Stimulated activated effector memory CD8-positive, alpha-beta T cell treated with anti-CD3 and anti-CD28 coated beads, Interleukin-12 subunit alpha, Interleukin-12 subunit beta, amount 100 ng/mL, for 72 hours (primary cell): Measurements from ENCODE around the gene CYB561D1.

ENCODE experiments used
- ATAC-seq: fragments of 150-1000 bp; cut with Tn5 transposase; 2 replicates; pipeline ENCODE4 v1.10.0; 2021
- DNase-seq, 2 donors: peaks; one replicate each; pipeline ENCODE4 v3.0.0; 2021 to 2022; ENCODE audit warnings: low spot score in 2 of 2
- H3K27ac Mint-ChIP-seq: one replicate; pipeline ENCODE4 v1.8.0; 2022; ENCODE audit warnings: mild to moderate bottlenecking, mixed read lengths
- H3K36me3 Mint-ChIP-seq: one replicate; pipeline ENCODE4 v1.8.0; 2022; ENCODE audit warnings: mild to moderate bottlenecking, mixed read lengths
- H3K4me1 Mint-ChIP-seq: one replicate; pipeline ENCODE4 v1.8.0; 2022; ENCODE audit warnings: mixed read lengths
- H3K4me3 Mint-ChIP-seq: one replicate; pipeline ENCODE4 v1.8.0; 2022; ENCODE audit warnings: mild to moderate bottlenecking, mixed read lengths
- H3K9me3 Mint-ChIP-seq: one replicate; pipeline ENCODE4 v1.8.0; 2022; ENCODE audit warnings: mixed read lengths

CYB561D1 gene

GRCh38 chr1:109488696-109489095 lies 5.2 kb upstream of the CYB561D1 start:
- Mint-ChIP-seq H3K9me3 (no peaks in the 10 kb centered on the region), H3K4me3 (no peak overlapping the region), H3K36me3 (peaks cover 44% of the 10 kb centered on the region), H3K27ac (peak overlapping the region; percentile 63), H3K4me1 (peaks cover 30% of the 10 kb centered on the region)
- ATAC-seq (no peak), DNase-seq (no peak)

GRCh38 chr1:109490029-109490933 lies 3.6 kb upstream of the CYB561D1 start:
- DNase-seq = peak; percentile 61 to 86
- H3K27ac Mint-ChIP-seq = no peak overlapping the region
- H3K4me3 Mint-ChIP-seq = no peak overlapping the region
- peaks cover 29% of the 10 kb centered on the region for H3K4me1 Mint-ChIP-seq
- H3K9me3 Mint-ChIP-seq = no peaks in the 10 kb centered on the region
- ATAC-seq = peak; percentile 38
- H3K36me3 Mint-ChIP-seq = peaks cover 39% of the 10 kb centered on the region

DNA sequence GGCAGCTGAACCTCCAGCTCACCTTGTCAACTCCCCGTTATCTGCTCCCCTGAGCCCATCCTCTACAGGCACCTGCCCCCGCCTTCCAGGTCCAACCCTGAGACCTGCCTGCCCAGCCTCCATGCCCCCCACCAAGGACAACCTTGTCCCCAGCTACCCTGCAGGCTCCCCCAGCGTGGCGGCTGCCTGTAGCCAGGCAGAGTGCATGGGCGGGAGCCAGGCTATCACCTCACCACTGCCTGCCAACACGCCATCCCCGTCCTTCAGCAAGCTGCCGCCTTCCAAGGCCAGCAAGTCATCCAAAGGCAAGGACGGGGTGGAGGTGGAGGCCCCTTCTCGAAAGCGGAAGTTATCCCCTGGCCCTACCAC lies 3.0 kb upstream of the CYB561D1 start:
- H3K36me3 Mint-ChIP-seq = peaks cover 39% of the 10 kb centered on the region
- H3K4me3 Mint-ChIP-seq = no peak overlapping the region

DNA sequence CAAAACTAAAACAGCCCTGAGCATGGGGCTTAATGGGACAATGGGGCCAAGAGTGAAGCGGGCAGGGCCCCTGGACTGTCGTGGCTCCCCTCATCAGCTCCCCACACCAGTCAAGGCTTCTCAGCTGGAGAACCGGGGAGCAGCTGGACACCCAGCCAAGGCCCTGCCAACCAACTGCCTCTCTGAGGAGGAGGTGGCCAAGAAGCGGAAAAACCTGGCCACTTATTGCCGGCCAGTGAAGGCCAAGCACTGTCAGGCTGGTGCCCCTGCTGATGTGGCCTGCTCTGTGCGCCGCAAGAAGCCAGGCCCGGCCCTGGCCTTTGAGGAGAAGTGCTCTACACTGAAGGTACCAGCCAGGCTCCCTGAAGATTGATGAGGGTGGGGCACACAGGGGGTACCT lies 2.5 kb upstream of the CYB561D1 start:
- no peak for DNase-seq
- no peak for ATAC-seq
- H3K36me3 Mint-ChIP-seq = peaks cover 41% of the 10 kb centered on the region
- H3K4me1 Mint-ChIP-seq = peaks cover 30% of the 10 kb centered on the region
- no peak overlapping the region for H3K4me3 Mint-ChIP-seq
- peak overlapping the region; percentile 37 for H3K27ac Mint-ChIP-seq
- no peaks in the 10 kb centered on the region for H3K9me3 Mint-ChIP-seq

More for the DNA sequence above, 3.0 kb upstream of the CYB561D1 start:
- no peak for DNase-seq
- peaks cover 29% of the 10 kb centered on the region for H3K4me1 Mint-ChIP-seq
- no peak overlapping the region for H3K27ac Mint-ChIP-seq
- no peaks in the 10 kb centered on the region for H3K9me3 Mint-ChIP-seq
- no peak for ATAC-seq

DNA sequence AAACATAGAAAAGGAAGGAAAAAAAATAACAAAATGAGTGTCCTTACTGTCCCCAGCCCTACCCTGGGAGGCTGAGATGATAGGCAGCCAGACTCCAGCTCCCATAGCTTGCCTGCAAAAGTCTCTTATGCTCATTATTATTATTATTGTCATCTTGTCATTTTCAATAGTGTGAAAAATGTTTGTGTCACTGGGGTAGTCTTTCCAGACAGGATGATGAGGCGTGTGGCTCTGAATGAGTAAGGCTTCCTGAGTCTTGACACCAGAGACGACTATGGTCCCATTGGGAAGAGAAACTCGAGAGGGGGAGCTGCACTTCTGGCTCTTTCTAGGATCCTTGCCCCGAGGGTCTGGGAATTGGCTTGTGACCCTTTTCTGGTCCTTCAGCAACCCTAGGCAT lies 1.1 kb upstream of the CYB561D1 start:
- DNase-seq = no peak
- ATAC-seq = no peak
- H3K4me3 Mint-ChIP-seq = no peak overlapping the region
- H3K27ac Mint-ChIP-seq = peak overlapping the region; percentile 17
- H3K4me1 Mint-ChIP-seq = peaks cover 36% of the 10 kb centered on the region
- H3K9me3 Mint-ChIP-seq = no peaks in the 10 kb centered on the region
- H3K36me3 Mint-ChIP-seq = peaks cover 35% of the 10 kb centered on the region

GRCh38 chr1:109493227-109493626 lies 667 bp upstream of the CYB561D1 start:
- no peak overlapping the region for H3K27ac Mint-ChIP-seq
- peaks cover 30% of the 10 kb centered on the region for H3K36me3 Mint-ChIP-seq
- no peak for ATAC-seq
- peaks cover 36% of the 10 kb centered on the region for H3K4me1 Mint-ChIP-seq
- H3K9me3 Mint-ChIP-seq = no peaks in the 10 kb centered on the region
- H3K4me3 Mint-ChIP-seq = peak overlapping the region; percentile 97
- no peak for DNase-seq

- H3K4me3 Mint-ChIP-seq = peak overlapping the region; percentile 97
- no peak for ATAC-seq
- peaks cover 36% of the 10 kb centered on the region for H3K36me3 Mint-ChIP-seq
- H3K4me1 Mint-ChIP-seq = peaks cover 52% of the 10 kb centered on the region
- H3K27ac Mint-ChIP-seq = peak overlapping the region; percentile 87
- no peaks in the 10 kb centered on the region for H3K9me3 Mint-ChIP-seq
- no peak for DNase-seq
Measured at GRCh38 chr1:109495738-109496137, 1.8 kb downstream of the CYB561D1 start.

- Mint-ChIP-seq H3K4me1 (peaks cover 71% of the 10 kb centered on the region), H3K36me3 (peaks cover 42% of the 10 kb centered on the region), H3K9me3 (no peaks in the 10 kb centered on the region), H3K27ac (peak overlapping the region; percentile 76), H3K4me3 (no peak overlapping the region)
- no peak for DNase-seq
- ATAC-seq = no peak
Measured at GRCh38 chr1:109497449-109498160, 3.7 kb downstream of the CYB561D1 start.

GRCh38 chr1:109498161-109498801 lies 4.4 kb downstream of the CYB561D1 start:
- Mint-ChIP-seq H3K27ac (peak overlapping the region; percentile 76), H3K36me3 (peaks cover 42% of the 10 kb centered on the region), H3K4me1 (peaks cover 75% of the 10 kb centered on the region), H3K4me3 (no peak overlapping the region), H3K9me3 (no peaks in the 10 kb centered on the region)
- no peak for ATAC-seq
- DNase-seq = no peak

GRCh38 chr1:109499081-109499480 lies 5.2 kb downstream of the CYB561D1 start:
- Mint-ChIP-seq H3K4me1 (peaks cover 77% of the 10 kb centered on the region), H3K4me3 (no peak overlapping the region), H3K36me3 (peaks cover 39% of the 10 kb centered on the region), H3K9me3 (no peaks in the 10 kb centered on the region), H3K27ac (peak overlapping the region; percentile 83)
- ATAC-seq = no peak
- no peak for DNase-seq

GRCh38 chr1:109499661-109500536 lies 6.0 kb downstream of the CYB561D1 start:
- H3K27ac Mint-ChIP-seq = peak overlapping the region; percentile 83
- peaks cover 79% of the 10 kb centered on the region for H3K4me1 Mint-ChIP-seq
- H3K36me3 Mint-ChIP-seq = peaks cover 34% of the 10 kb centered on the region
- H3K9me3 Mint-ChIP-seq = no peaks in the 10 kb centered on the region
- DNase-seq (no peak), ATAC-seq (peak; percentile 43)
- H3K4me3 Mint-ChIP-seq = no peak overlapping the region

DNA sequence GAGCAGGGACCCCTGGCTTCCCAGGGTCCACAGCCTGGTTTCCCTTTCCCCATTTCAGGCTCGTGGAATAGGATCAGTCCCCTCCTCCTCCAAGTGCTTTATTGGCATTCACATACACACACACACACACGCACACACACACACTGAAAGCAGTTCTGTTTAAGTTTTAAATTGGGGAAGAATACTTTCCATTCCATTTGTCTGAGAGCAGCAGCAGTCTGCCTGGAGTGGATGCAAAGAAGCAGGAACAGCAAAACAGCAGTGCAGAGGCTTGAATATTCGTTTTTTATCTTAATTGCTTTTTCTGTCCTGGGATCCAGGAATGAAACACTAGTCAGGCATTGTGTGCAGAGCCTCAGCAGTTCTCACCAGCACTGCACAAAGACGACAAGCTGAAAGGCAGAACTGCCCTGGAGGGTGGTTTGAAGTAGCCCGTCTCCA lies 7.1 kb downstream of the CYB561D1 start:
- Mint-ChIP-seq H3K4me3 (no peak overlapping the region), H3K36me3 (peaks cover 33% of the 10 kb centered on the region), H3K27ac (peak overlapping the region; percentile 83), H3K4me1 (peaks cover 76% of the 10 kb centered on the region), H3K9me3 (no peaks in the 10 kb centered on the region)
- no peak for DNase-seq
- no peak for ATAC-seq

DNA sequence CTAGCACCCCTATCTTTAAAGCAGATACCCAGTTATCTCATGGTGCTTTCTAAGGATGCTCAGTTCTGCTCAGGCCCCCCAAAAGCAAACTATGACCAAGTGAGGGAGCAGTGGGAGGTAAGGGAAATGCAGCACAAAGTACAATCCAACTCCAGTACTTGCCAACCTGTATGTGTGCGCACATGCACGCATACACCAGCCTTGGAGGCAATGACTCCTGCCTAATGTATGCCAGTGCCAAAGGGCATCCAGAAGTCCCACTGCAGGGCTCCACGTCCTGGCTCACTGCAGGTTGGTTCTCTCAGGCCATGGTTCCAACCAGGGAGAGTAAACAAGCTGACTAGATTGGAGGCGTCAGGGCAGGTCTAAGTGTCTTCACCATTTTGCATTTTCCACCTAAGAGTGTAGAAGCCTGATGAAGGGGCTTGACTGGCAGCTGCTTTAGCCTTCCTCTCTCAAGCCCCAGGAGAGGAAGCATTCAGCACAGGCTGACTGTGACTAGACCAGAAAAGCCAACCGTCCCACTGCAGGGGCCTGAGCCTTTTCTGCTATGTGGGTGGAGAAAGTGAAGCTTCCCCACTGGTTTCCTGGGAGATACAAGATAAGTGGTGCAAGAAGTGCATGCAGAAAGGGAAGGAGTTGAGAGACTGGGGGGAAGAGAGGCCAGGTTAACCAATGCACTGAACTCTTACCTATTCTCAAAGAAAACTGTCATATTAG lies 7.9 kb downstream of the CYB561D1 start:
- Mint-ChIP-seq H3K4me1 (peaks cover 67% of the 10 kb centered on the region), H3K27ac (peak overlapping the region; percentile 83), H3K36me3 (peaks cover 25% of the 10 kb centered on the region), H3K4me3 (peak overlapping the region; percentile 23), H3K9me3 (no peaks in the 10 kb centered on the region)
- ATAC-seq (peak; percentile 33), DNase-seq (no peak)

DNA sequence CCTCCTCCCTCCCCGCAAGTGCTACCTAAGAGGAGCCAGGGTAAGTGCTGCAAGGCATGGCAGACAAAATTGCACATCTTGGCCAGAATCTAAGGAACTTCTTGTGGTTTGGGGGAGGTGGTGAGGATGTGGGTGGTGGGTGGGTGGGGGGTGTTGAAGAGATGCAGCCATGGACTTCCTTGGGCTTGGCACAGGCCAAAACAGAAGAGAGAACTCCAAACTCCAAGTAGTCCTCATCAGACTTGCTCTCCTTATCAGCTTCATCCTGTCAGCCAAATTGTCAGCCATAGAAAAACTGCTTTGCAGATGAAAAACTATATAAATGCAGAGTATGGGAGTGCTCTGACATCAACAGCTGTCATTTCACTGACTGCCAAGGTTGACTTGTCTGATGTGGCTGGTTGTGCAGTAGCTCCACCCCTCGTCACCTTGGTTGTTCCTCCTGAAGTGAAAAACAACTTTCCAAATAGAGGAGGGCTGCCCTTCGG lies 8.5 kb downstream of the CYB561D1 start:
- H3K4me3 Mint-ChIP-seq = peak overlapping the region; percentile 23
- ATAC-seq (peak; percentile 65), DNase-seq (no peak)
- peak overlapping the region; percentile 83 for H3K27ac Mint-ChIP-seq
- no peaks in the 10 kb centered on the region for H3K9me3 Mint-ChIP-seq
- H3K4me1 Mint-ChIP-seq = peaks cover 70% of the 10 kb centered on the region
- H3K36me3 Mint-ChIP-seq = peaks cover 25% of the 10 kb centered on the region
